Skeletal muscle tissue (tissue), 4 donors: Measurements from ENCODE around the gene ADAM12. TPM values are rescaled to one million over a fixed set of nuclear protein-coding genes. Genes with fewer than 3 reads are reported as not detected.
A peak's percentile ranks its signal among the peaks of the same experiment; 100 is the strongest.

Experiments
- H3K27ac ChIP-seq: one replicate; pipeline ENCODE4 v1.7.0; 2013; ENCODE audit warnings: mild to moderate bottlenecking, low read depth, low read length, inconsistent platforms
- H3K27me3 ChIP-seq, 3 donors: one replicate each; pipeline ENCODE4 v1.7.0; 2013; ENCODE audit warnings: low read length in 3 of 3; ENCODE audit not compliant: control insufficient read depth in 3 of 3, insufficient read depth in 3 of 3
- H3K36me3 ChIP-seq, 3 donors: one replicate each; pipeline ENCODE4 v1.7.0; 2013; ENCODE audit warnings: low read length in 3 of 3; ENCODE audit not compliant: control insufficient read depth in 3 of 3, insufficient read depth in 3 of 3
- H3K4me1 ChIP-seq, 3 donors: one replicate each; pipeline ENCODE4 v1.7.0; 2013; ENCODE audit warnings: low read length in 3 of 3, mild to moderate bottlenecking in 3 of 3; ENCODE audit not compliant: control insufficient read depth in 3 of 3, insufficient read depth in 3 of 3
- H3K4me3 ChIP-seq, 3 donors: one replicate each; pipeline ENCODE4 v1.7.0; 2013; ENCODE audit warnings: low read length in 3 of 3
- H3K9ac ChIP-seq, 3 donors: one replicate each; pipeline ENCODE4 v1.7.0; 2013; ENCODE audit warnings: low read length in 3 of 3, mild to moderate bottlenecking in 3 of 3, moderate library complexity in 2 of 3, low read depth in 1 of 3
- H3K9me3 ChIP-seq, 3 donors: one replicate each; pipeline ENCODE4 v1.7.0; 2013; ENCODE audit warnings: low read length in 3 of 3; ENCODE audit not compliant: control insufficient read depth in 3 of 3
- total RNA-seq: library from RNA; depleted of rRNA; stranded (reverse); fragments of >200 nt; gene quantifications from one replicate; pipeline ENCODE4 v1.2.3, GENCODE V29; 2014
- donor health status: Osteomylitis.

The ADAM12 gene
- total RNA-seq, 1 donor from 2014 or later: 13.0 TPM

DNA sequence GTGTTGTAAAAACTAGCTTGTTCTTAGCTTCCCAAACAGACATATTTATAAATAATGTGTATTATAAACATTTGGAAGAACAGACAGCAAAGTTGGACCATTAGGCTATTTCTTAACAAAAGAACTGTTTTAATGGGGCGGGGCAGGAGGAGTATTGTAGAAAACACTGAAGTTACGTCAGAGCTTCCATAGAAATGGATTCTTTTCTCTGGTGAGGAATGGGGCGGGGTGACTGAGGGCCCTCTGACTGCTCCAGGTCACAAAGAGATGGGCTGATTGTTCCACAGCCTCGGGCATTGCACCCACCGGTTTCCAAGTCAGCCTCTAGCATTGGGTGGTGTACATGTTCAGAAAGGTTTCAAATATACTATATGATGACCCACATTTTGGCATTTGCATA lies 36.8 kb upstream of the ADAM12 start:
- no peaks in the 10 kb centered on the region for H3K4me1 ChIP-seq
- no peak overlapping the region for H3K9ac ChIP-seq
- no peak overlapping the region for H3K27ac ChIP-seq
- H3K4me3 ChIP-seq: no peak overlapping the region
- H3K36me3 ChIP-seq: no peaks in the 10 kb centered on the region
- H3K27me3 ChIP-seq: no peaks in the 10 kb centered on the region
- peaks cover 0 to 8% (median 0%) of the 10 kb centered on the region in 3 donors for H3K9me3 ChIP-seq

DNA sequence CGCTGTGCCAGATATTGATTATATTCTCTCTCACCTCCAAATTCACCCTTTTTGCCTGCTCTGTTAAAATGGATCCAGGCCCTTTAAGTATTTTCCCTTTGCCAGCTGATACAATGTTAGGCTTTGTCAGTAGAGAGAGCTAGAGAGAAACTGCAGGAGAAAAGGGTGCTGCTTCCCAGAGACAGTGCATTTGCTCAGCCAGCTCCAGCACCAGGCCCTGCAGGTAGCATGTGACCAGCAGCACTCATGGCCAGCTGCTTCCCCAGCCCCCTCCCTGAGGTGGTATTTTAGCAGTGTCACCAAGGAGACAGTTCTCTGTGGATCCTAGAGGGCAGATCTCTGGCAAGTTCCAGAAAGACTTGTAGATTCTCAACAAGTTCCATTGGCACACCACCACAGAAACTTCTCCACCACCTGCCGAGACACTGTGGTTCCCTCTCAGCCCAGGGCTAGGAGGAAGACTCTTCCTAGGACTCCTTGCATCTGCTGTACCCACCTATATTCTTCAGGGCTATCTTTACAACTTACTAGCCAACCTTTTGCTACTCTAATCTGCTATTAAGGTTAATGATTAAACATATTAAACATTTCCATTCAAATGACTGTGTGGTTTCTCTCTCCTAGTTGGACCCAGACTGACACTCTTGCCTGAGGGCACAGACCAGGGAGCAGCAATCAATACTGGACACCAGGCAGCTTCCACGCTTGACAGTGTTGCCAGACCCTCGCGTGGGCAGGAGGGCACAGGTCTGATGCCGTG lies 35.6 kb upstream of the ADAM12 start:
- no peaks in the 10 kb centered on the region for H3K27me3 ChIP-seq
- H3K9me3 ChIP-seq: peaks cover 0 to 9% (median 0%) of the 10 kb centered on the region in 3 donors
- H3K36me3 ChIP-seq: no peaks in the 10 kb centered on the region
- H3K27ac ChIP-seq: no peak overlapping the region
- H3K4me1 ChIP-seq: no peaks in the 10 kb centered on the region
- H3K4me3 ChIP-seq: no peak overlapping the region
- no peak overlapping the region for H3K9ac ChIP-seq

DNA sequence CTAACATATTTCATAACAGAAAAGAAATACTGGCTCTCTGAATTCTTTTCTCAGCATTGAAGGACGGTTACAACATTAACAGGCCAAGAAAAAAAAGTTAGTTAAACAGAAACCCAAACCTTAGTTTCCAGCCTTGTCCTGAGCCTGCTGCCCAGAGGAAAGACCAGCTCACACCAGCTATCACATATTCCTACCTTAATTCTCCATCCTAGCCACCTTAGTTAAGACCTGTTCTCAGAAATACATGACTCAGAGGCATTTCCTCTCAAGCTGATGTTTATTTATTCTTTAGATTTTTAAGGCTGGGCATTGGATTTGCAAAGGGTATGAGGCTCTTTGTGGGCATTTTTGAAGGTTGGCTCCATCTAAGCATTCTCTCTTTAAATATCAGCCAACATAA lies 34.3 kb upstream of the ADAM12 start:
- Histone ChIP-seq H3K9ac (no peak overlapping the region), H3K27ac (peak overlapping the region; percentile 83), H3K36me3 (no peaks in the 10 kb centered on the region), H3K9me3 (peaks cover 0 to 13% (median 0%) of the 10 kb centered on the region in 3 donors), H3K27me3 (no peaks in the 10 kb centered on the region), H3K4me3 (no peak overlapping the region), H3K4me1 (no peaks in the 10 kb centered on the region)

DNA sequence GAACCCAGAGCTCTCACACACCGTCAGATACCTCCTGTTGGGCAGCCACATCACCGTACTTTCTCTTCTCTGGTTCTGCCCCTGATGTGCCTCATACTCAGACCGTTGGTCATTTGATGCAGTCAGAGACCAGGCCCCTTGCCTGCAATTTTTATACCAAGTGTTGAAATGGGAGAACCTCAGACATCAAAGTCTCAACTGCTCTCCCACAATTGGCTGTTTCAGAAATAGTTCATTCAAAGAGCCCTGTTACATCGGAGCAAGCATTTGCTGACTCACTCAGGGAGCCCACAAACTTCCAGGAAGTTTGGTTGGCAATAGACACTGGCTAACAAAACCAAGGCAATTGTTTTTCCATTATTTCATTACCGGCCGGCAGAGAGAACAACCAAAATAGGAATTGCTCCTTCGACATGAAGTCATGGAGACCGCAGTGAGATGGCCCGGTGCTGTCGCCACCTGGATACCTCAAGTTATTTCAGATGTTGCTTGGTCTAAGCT lies 33.5 kb upstream of the ADAM12 start:
- Histone ChIP-seq H3K36me3 (no peaks in the 10 kb centered on the region), H3K4me1 (no peaks in the 10 kb centered on the region), H3K27me3 (no peaks in the 10 kb centered on the region), H3K9ac (no peak overlapping the region), H3K4me3 (peak overlapping the region in 2 of 3 donors; percentile 2 to 5), H3K27ac (peak overlapping the region; percentile 83), H3K9me3 (peaks cover 0 to 15% (median 3%) of the 10 kb centered on the region in 3 donors)

DNA sequence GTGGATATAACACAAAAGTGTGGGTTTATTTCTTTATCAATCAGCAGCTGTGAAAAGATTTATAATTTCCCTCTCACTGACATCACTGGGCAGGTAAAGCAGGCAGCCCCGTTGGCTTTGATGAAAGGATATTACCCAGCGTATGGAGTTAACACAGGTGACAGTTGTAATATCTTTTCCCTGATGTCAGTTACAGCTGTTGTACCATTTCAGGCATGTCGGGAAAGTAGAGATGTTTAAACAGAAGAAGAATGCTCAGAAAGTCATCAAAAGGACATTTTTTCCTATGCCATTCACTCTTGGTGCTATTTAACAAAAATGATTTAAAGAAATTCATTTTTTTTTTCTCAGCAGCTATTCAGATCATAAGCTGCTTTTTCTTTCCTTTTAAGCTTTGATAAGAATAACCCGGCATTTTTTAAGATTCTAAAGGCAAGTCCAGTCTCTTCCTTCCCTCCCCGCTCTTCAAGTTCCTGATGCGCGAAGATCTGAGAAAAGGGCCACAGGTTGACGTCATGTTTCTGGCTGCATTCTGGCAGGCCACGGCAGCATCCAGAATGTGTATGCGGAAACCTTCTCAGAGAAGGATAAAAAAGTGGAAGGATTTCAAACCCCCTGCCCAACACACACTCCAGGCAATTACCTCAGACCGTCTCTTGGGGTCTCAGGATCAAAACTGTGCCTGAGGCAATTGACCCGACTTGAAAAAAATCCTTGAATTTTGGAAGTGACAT lies 32.5 kb upstream of the ADAM12 start:
- peak overlapping the region; percentile 83 for H3K27ac ChIP-seq
- H3K4me3 ChIP-seq: no peak overlapping the region
- peaks cover 0 to 15% (median 3%) of the 10 kb centered on the region in 3 donors for H3K9me3 ChIP-seq
- no peaks in the 10 kb centered on the region for H3K4me1 ChIP-seq
- H3K36me3 ChIP-seq: no peaks in the 10 kb centered on the region
- no peaks in the 10 kb centered on the region for H3K27me3 ChIP-seq
- H3K9ac ChIP-seq: peak overlapping the region in 1 of 3 donors; percentile 34

DNA sequence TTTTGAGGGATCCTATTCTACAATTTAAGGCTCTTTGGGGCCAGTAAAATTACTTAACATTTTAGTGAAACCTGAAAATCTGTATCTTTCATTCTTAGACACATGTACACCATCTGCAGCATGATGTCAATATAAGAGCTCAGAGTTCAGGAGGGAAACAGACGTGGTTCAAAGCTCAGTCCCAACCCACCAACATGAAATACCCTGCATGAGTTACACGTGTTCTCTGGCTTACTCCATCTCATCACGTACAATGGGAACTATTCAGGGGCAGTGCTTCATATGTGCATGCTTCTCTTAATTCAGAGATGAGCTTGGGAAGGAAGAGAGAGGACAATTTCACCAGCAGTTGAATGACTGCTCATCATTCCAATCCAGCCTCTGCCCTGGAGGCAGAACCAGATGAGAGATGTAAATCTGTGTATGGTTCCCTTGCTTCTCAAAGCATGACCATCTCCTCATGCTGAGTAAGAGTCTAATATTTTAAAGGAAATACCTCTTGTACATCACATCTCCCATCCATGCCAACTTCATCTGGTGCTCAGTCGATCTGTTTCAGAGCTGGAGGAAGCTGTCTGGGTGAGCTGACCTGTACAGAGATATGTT lies 29.0 kb upstream of the ADAM12 start:
- Histone ChIP-seq H3K27me3 (no peaks in the 10 kb centered on the region), H3K4me3 (no peak overlapping the region), H3K4me1 (no peaks in the 10 kb centered on the region), H3K36me3 (no peaks in the 10 kb centered on the region), H3K9me3 (peaks cover 0 to 7% (median 3%) of the 10 kb centered on the region in 3 donors), H3K9ac (no peak overlapping the region), H3K27ac (no peak overlapping the region)

DNA sequence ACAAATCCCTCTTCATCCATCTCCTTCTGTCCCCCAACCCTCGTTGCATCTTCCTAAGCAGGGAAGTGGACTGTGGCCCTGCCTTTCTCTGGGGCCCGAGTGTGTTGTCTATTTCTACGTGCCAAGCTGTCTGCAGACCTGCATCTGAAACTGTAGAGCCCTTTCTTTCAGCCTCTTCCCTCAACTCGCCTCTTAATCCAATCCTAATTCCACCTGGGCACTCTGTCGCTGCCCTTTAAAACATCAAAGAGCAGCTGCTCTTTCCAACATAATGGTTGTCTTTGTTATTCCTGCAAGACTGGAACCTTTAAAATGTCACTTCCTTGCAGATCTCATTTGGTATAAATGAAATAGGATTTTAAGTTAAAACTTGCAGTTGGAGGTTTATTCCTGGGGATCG lies 21.5 kb upstream of the ADAM12 start:
- Histone ChIP-seq H3K27me3 (no peaks in the 10 kb centered on the region), H3K4me3 (no peak overlapping the region), H3K4me1 (no peaks in the 10 kb centered on the region), H3K36me3 (no peaks in the 10 kb centered on the region), H3K27ac (no peak overlapping the region), H3K9me3 (no peaks in the 10 kb centered on the region), H3K9ac (no peak overlapping the region)

DNA sequence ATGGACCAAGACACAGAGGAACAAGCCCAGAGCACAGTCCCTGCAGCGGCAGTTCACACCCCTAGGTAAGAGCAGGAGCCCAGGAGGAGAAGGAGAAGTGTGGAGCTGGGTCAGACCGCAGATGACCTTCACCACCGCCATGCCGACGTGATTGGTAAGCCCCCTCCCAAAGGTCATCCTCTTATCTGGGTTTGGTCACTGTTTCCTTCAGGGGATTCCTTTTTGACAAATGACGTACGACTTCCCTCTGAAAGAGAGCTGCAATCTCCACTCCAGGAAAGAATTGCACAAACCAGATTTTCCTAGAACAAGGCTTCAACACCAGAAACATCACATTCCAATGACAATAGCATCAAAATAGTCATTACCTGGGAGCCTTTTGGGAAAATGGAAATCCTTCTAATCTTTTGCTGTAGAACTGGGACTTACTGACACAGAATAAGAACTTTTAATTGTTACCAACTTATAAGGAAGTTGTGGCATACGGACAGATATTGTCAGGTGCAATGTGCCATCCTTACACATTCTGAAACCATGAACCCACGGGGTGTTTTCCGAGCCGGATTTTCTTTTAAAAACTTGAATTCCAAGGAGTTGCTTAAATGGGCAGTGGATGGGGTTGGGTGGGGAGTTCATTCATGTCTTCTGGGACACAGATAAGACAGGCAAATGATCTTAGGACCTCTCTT lies 20.8 kb upstream of the ADAM12 start:
- Histone ChIP-seq H3K27me3 (no peaks in the 10 kb centered on the region), H3K36me3 (no peaks in the 10 kb centered on the region)

DNA sequence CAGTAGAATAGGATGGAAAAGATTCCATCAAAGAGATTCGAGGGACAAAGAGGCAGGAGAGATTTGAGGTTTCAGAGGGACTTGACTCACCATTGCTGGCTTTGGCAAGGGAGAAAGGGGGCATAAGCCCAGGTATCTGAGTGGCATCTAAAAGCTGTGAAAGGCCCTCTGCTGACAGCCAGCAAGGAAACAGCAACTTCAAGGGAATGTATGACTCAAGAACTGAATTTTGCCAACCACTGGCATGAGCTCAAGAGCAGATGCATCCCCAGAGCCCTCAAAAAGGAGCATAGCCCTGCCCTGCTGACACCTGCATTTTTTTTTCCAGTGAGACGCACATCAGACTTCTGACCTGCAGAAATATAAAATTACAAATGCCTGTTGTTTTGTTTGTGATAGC lies 19.6 kb upstream of the ADAM12 start:
- Histone ChIP-seq H3K4me1 (no peaks in the 10 kb centered on the region), H3K4me3 (no peak overlapping the region), H3K27me3 (peaks cover 0 to 2% (median 0%) of the 10 kb centered on the region in 3 donors), H3K36me3 (no peaks in the 10 kb centered on the region), H3K9ac (no peak overlapping the region), H3K9me3 (no peaks in the 10 kb centered on the region), H3K27ac (no peak overlapping the region)

More for the DNA sequence above, 20.8 kb upstream of the ADAM12 start:
- no peak overlapping the region for H3K4me3 ChIP-seq
- H3K9ac ChIP-seq: no peak overlapping the region
- no peaks in the 10 kb centered on the region for H3K4me1 ChIP-seq
- no peak overlapping the region for H3K27ac ChIP-seq
- H3K9me3 ChIP-seq: no peaks in the 10 kb centered on the region
